GM18870 (cell line): ENCODE measurements around the gene SKIC2.
A peak's percentile ranks its signal among the peaks of the same experiment; 100 is the strongest.
"Not testable (repeated sequence)": the region's sequence is repeated elsewhere in the genome, so short reads cannot be mapped to it uniquely, and the experiment has no call there.

Experiments used
- ATAC-seq: cut with Tn5 transposase; IDR thresholded peaks from one replicate; pipeline ENCODE4 v1.9.1; 2021; ENCODE audit warnings: moderate library complexity; ENCODE audit not compliant: unreplicated experiment

SKIC2 gene

DNA sequence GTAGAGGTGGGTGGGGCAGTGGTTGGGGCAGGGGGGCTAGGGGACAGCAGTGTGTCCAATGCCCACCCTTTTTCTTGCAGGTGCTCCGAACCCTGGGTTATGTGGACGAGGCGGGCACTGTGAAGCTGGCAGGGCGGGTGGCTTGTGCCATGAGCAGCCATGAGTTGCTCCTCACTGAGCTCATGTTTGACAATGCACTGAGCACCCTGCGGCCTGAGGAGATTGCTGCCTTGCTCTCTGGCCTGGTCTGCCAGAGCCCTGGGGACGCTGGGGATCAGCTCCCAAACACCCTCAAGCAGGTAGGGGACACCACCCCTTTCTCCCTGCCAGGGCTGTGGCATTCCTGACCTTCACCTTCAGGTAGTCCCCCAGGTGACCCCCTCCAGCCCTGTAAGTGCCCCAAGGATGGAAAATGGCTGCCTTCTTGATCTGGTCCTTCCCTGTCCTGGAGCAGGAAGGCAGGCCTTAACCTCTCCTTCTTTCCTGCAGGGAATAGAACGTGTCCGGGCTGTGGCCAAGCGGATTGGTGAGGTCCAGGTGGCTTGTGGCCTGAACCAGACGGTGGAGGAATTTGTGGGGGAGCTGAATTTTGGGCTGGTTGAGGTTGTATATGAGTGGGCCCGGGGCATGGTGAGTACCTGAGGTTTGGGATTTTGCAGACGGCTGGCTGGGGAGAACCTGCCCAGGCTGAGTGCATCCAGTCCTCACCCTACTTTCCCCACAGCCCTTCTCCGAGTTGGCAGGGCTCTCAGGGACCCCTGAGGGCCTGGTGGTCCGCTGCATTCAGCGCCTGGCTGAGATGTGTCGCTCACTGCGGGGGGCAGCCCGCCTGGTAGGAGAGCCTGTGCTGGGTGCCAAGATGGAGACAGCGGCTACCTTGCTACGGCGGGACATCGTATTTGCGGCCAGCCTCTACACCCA is 10.1 kb downstream of the SKIC2 start:
- ATAC-seq: no peak

DNA sequence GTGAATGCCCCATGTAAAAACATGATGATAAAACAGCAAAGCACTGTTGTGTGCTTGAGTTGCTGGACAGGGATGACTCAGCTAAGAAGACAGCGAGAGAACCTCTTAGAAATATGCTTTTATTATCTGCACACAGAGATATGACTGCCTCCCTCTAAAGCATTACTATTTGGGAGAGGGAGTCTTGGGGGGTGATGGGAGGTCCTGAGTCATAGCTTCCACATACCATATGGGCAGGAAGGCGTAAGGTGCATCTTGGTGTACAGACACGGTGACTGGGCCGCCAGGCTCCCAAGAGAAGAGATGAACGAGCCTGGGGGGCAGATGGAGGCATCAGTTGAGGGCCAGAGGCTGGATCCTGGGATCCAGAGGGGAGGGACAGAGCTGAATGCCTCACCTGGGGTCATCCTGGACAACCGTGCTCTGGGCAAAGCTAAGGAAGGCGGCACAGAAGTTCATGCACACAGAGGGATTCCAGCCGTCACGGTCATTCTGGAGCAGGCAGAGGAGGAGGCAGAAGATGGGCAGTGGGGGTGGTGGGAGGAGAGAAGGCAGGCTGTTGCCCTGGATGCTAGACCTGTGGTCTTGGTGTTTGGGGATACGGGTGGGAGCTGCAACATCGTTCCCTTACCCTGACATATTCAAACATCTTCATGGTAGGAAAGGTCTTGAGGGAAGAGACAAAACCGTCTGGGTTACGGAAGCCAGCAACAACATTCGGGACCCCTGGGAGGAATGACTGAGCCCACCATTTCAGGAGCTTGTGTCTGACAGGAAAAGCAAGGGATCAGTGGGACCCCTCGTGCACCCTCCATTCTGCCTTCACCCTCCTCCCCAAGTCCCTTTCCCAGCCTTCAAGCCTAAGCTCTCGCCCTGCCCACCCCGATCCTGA is 11.0 kb downstream of the SKIC2 start:
- no peak for ATAC-seq

DNA sequence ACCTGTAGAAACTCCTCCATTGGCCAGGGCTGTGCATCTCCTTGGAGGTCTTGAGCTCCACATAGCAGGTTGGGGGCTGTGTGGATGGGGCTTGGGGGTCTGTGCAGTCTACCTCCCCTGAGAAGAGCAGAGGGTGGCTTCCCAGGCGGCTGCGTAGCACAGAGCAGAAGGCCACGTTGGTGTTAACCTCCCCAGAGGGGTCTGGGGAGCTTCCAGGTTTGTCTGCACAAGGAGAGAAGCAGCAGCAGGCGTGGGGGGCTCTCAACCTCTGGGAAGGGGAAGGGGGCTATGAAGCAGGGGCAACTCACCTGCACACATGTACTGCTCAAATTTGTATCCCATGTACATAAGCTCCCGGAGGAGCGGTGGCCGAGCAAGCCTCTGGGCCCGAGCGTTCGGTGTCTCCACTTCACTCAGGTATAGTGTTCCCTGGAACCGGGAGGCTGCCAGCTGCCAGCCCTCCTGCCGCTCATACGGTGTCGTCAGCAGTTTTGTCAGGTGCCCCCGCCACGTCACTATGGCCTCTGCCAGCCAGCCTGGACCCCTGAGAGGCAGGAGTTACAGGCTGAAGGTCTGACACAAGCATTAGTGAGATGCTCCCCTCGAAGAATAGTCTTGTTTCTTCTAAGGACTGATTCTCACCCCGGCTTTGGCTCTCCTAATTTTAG is 11.8 kb downstream of the SKIC2 start:
- no peak for ATAC-seq

DNA sequence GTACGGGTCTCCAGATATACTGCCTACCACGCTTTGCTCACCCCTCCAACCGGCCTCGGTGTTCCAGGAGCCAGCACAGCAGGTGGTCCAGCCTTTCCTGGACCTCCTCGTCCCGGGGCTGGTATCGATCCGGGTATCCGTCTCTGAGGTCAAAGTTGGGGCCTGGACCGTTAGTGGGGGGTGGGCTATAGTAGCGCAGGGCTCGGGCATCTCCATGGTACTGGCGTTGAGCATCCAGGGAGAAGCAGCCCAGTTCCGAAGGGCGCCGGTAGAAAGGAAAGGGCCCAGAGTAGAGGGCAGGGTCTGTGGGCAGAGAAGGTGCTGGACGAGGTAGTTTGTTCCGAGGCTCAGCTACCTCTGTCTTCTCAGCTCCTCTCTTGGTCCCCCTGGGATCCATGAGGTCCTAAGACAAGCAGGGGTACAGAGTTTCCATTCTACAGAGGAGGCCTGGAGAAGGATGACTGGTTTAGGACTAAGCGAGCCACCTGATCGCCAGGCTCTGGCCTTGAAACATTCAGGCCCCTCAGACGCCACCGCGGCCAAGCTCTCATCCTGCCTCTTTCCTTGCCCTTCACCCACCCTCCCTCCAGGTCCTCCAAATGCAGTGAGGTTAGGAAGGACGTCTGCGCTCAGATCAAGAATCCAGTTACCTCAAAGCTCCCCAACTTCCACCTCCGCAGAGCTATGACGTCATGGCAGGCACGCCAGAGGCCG is 12.5 kb downstream of the SKIC2 start:
- no peak for ATAC-seq

DNA sequence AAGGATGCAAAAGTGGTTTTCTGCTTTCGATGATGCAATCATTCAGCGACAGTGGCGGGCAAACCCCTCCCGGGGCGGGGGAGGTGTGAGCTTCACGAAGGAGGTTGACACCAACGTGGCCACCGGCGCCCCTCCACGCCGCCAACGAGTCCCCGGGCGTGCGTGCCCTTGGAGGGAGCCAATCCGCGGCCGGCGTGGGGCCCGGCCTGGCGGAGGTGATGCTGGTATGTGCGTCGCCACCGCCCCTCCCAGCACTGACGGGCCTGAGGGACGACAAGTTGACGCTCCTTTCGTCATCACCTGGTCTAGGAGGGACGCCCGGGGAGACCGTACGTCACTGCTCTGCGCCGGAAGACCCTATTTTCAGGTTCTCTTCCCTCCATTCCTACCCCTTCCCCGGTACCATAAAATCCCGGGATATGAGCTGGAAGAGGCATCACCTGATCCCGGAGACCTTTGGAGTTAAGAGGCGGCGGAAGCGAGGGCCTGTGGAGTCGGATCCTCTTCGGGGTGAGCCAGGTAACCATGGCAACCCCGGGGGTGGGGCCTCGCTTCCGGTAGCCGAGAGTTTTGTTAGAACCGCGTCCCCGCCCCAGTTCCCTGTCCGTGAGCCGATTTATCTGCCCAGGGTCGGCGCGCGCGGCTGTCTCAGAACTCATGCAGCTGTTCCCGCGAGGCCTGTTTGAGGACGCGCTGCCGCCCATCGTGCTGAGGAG is 13.2 kb downstream of the SKIC2 start, which contains the start of gene DXO:
Gene DXO (minus strand): TSS at position 146 of the 716 bp plus-strand sequence. CDS start 463 bp downstream, outside the sequence.
- peak; percentile 76 for ATAC-seq

DNA sequence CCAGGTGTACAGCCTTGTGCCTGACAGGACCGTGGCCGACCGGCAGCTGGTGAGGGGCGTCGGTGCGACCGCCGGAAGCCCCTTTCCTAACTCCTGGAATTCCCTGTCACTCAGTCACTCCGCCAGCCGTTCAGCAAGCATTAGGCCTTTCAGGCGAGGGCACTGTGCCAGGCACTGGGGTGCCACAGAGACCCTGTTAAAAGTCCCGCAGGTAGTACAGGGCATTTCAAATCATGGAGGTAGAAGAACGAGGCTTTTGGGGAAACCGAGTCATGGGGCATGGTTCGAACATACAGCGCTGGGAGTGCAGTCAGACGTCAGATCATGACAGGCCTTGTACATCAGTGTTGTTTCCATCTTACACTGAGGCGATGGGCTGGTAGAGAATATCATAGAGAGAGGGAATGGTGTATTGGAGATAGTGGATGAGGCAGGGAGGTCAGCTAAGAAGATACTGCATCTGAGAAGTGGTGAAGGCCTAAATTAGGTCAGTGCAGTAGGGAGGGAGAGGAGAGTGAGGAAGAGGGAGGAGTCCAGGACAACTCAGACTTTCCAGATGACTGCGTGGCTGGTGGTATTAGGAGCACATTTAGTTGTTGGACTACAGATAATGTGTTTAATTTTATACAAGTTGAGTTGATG is 13.9 kb downstream of the SKIC2 start:
- ATAC-seq: no peak

DNA sequence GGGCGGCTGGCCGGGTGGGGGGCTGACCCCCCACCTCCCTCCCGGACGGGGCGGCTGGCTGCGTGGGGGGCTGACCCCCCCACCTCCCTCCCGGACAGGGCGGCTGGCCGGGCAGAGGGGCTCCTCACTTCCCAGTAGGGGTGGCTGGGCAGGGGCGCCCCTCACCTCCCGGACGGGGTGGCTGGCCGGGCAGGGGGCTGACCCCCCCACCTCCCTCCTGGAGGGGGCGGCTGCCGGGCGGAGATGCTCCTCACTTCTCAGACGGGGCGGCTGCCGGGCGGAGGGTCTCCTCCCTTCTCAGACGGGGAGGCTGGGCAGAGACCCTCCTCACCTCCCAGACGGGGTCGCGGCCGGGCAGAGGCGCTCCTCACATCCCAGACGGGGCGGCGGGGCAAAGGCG is 17.1 kb downstream of the SKIC2 start:
- not testable (repeated sequence) for ATAC-seq

DNA sequence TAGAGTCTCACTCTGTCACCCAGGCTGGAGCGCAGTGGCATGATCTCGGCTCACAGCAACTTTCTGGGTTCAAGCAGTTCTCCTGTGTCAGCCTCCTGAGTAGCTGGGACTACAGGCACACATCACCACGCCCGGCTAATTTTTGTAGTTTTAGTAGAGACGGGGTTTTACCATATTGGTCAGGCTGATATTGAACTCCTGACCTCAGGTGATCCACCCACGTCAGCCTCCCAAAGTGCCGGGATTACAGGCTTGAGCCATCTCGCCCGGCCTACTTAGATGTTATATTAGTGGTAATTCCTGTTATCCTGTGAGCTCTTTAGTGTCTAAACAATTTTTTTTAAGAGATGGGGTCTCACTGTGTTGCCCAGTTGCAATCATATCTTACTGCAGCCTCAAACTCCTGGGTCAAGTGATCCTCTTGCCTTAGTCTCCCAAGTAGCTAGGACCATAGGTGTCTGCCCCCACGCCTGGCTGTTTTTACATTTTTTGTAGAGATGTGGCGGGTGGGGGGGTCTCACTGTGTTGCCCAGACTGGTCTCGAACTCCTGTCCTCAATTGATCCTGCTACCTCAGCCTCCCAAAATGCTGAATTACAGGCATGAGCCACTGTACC is 18.9 kb downstream of the SKIC2 start:
- no peak for ATAC-seq

DNA sequence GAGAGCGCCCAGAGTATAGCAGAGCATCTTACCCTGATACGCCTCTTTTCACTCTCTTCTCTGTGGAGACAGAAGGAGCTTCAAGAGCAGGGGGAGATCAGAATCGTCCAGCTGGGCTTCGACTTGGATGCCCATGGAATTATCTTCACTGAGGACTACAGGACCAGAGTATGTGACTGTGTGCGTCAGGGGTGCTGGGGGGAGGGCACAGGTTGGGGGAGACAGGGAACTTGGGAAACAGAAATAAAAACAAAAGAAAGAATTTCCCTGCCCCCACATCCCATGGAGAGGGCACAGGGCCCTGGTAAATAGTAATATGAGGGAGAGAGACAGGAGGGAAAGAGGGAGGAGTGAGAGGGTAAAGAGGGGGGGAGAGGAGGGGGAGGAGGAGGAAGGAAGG is 19.9 kb downstream of the SKIC2 start:
- no peak for ATAC-seq

DNA sequence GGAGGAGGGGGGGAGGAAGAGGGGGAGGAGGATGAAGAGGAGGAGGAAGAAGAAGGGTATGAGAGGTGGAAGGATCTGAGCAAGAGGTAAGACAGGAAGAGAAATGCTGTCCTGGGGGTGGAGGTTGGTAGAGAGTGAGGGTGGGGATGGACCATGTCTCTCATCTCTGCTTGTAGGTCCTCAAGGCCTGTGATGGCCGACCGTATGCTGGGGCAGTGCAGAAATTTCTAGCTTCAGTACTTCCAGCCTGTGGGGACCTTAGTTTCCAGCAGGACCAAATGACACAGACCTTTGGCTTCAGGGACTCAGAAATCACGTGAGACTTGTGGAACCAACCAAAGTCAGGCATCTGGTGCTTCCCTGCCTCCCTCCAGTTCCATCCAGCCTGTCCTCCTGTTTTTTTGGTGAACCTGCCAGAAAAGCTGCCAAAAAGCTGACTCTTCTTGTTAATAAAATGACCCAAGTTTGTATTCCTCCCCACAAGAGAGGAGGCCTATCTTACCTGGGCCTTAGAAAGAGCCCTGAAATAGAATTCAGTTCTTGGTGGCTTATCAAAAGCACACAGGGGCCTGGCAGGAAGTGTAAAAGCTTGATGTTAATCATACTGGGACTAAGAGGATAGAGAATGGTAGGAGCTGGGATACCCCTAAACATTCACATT is 20.4 kb downstream of the SKIC2 start:
- ATAC-seq: no peak

DNA sequence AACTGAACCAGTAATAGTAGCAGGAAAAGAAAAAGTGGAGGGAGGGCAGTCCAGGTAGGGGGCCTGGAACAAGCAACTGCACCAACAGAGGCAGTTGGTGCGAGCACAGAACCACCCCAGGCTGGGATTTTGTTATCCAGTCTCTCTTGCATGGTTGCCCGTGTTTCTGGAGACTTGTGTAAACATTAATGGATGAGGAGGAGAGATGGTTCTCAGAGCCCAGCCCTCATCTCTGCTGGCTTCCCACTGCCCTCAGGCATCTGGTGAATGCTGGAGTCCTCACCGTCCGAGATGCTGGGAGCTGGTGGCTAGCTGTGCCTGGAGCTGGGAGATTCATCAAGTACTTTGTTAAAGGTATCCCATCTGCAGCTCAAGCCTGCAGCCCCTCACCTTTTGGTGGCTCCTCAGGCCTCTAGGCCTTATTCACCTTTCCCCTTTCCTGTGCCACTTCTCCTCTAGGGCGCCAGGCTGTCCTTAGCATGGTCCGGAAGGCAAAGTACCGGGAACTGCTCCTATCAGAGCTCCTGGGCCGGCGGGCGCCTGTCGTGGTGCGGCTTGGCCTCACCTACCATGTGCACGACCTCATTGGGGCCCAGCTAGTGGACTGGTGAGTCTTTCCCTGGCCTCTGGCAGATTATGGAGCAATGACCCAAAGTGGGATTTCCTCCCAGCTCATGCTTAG is 21.4 kb downstream of the SKIC2 start:
- not testable (repeated sequence) for ATAC-seq

DNA sequence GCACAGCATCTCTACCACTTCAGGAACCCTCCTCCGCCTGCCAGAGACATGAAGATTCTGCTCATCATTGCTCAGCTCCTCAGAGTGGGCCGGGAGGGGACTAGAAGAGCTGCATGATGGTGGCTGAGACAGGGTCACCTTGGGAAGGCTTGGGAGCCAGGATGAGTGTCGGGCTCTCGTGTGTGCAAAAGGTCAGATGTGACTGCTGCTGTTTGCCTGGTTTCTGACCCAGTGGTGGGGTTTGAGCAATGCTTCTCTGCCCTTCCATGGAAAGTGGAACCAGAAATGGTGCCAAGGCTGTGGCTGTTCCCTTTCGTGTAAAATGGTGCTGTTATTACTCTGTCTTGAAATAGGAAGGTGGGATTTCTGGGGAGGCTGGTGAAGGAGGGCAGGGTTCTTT is 22.0 kb downstream of the SKIC2 start:
- ATAC-seq: not testable (repeated sequence)

DNA sequence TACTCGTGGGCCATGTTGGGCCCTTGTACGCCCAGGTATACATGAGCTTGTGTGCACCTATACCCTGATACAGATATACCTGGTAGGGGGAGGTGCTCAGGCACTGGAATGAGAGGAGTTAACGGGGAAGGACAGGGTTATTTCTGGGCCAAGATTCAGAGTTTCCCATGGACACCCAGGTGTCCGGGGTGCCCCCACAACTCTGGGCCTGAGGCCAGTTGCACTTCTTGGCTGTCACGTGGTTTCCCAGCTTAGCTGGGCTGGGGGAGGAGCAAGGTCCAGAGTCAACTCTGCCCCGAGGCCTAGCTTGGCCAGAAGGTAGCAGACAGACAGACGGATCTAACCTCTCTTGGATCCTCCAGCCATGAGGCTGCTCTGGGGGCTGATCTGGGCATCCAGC is 22.8 kb downstream of the SKIC2 start, which contains the start of gene C4A:
Gene C4A (plus strand): TSS at position 314 of the 400 bp plus-strand sequence. CDS start 51 bp downstream, at position 365.
- ATAC-seq: not testable (repeated sequence)

DNA sequence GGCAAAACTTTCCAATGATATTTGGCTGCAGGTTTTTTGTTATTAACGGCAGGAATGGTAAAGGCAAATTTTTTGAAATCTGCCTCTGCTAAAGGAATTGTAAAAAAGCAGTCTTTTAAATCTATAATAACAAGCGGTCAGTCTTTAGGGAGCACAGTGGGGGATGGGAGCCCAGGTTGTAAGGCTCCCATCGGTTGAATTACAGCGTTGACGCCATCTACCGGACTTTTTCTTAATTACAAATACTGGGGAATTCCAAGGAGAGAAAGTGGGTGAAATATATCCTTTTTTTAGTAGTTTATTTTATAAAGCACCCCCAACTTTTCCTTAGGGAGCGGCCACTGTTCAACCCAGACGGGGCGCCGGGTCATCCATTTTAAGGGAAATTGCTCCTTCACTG is 30.4 kb downstream of the SKIC2 start:
- ATAC-seq: not testable (repeated sequence)

DNA sequence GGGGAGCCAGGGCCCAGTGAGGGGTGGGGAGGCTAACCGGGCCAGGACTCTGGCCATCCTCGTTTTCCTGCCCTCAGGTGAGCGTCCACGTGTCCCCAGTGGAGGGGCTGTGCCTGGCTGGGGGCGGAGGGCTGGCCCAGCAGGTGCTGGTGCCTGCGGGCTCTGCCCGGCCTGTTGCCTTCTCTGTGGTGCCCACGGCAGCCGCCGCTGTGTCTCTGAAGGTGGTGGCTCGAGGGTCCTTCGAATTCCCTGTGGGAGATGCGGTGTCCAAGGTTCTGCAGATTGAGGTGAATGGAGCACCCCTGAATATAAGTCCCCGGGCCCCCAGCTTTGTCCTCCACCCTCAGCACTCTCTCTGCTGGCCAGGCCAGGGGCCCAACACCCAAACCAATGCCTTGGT is 35.4 kb downstream of the SKIC2 start:
- ATAC-seq: not testable (repeated sequence)

DNA sequence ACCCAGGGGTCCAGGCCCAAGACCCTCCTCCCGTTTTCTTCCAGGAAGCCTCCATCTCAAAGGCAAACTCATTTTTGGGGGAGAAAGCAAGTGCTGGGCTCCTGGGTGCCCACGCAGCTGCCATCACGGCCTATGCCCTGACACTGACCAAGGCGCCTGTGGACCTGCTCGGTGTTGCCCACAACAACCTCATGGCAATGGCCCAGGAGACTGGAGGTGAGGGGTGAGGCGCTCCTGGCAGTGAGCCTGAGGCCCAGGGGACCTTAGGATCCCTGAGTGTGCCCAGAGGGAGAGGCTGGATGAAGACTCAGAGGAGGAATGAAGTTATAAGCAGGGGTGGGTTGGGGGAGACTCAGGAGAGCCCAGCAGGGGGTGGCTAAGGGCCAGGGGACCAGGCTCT is 37.4 kb downstream of the SKIC2 start:
- ATAC-seq: not testable (repeated sequence)

DNA sequence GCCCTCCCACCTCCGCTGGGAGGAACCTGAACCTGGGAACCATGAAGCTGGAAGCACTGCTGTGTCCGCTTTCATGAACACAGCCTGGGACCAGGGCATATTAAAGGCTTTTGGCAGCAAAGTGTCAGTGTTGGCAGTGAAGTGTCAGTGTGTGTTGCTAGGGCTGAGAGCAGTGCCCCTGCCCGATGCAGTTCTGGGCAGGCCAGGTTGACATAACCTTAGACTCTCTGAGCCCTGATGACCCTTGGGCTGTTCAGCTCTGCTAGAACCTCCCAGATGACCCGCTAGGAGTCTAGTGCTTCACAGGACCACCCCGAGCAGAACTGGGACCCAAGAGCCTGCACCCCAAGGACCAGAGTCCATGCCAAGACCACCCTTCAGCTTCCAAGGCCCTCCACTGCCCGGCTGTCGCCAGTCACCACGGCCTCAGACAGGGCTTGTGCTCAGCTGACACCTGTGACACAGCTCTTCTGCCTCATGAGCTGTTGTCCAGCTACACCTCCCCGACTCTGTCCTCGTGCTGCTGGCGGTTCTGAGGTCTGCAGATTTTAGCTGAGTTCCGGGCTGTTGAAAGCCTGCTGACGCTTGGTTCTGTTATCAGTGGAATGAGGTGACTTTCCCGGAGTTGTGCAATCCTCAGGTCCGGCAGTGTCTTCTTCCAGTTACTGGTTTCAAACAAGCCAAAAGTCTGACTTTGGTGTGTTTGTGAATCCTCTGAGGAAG is 43.7 kb downstream of the SKIC2 start:
- ATAC-seq: not testable (repeated sequence)
